K562 (cell line): Measurements from ENCODE around the gene PRSS1. TPM values are rescaled to one million over a fixed set of nuclear protein-coding genes. Genes with fewer than 3 reads are reported as not detected.
"Not testable (repeated sequence)": the region's sequence is repeated elsewhere in the genome, so short reads cannot be mapped to it uniquely, and the experiment has no call there.

Experiments
- ATAC-seq: fragments of 200-7000 bp; cut with Tn5 transposase; 3 replicates; pipeline ENCODE4 v1.9.1; 2020; ENCODE audit warnings: moderate library complexity
- BruUV-seq: library from RNA; stranded (reverse); fragments of 400-500 nt; replicated peaks from 2 replicates; lab custom pipeline; 2021; lab: Mats Ljungman, UMichigan
- CTCF ChIA-PET: fragments of 300-600 bp; formaldehyde crosslinking; extraction: SDS; loops from one replicate; lab custom pipeline; 2021; ENCODE audit warnings: low intra/inter-chr PET ratio; lab: Yijun Ruan, JAX
- POLR2A ChIA-PET: fragments of 300-600, 350-650 bp; sonication (Branson Sonifier 250); formaldehyde crosslinking; extraction: SDS; loops from one replicate; lab custom pipeline; 2021; ENCODE audit warnings: antibody characterized with exemption, inconsistent platforms; lab: Yijun Ruan, JAX
- DNase-seq, 4 experiments: peaks; one replicate each; pipeline versions ENCODE4 v3.0.0 to v3.0.0-alpha.2; 2011 to 2018; ENCODE audit warnings: low spot score in 3 of 4, mixed read lengths in 3 of 4; ENCODE audit errors: extremely low read depth in 1 of 4
- FAIRE-seq: peaks from 2 replicates; lab custom pipeline; 2011; peaks lifted over from hg19 to GRCh38; lab: Jason Lieb, UNC
- H2AFZ ChIP-seq: 2 replicates; pipeline ENCODE4 v1.6.0; 2011; ENCODE audit warnings: low read depth, low read length, control low read depth, inconsistent platforms
- H3K27ac ChIP-seq: fragments of 200-600 bp; 3 replicates; pipeline ENCODE4 v1.8.0; 2011; ENCODE audit warnings: low read depth, mild to moderate bottlenecking, control low read depth, inconsistent platforms, low read length, moderate library complexity, mixed read lengths; ENCODE audit errors: extremely low read depth
- H3K27me3 ChIP-seq, 2 experiments: fragments of 300-600 bp in 1 of 2; 2 replicates in 1 of 2; 3 replicates in 1 of 2; pipeline versions ENCODE4 v1.6.0 to v1.8.0; 2011; ENCODE audit warnings: inconsistent platforms in 2 of 2, low read length in 2 of 2, mild to moderate bottlenecking in 1 of 2, mixed read lengths in 1 of 2, moderate library complexity in 1 of 2; ENCODE audit not compliant: control insufficient read depth in 2 of 2, insufficient read depth in 2 of 2
- H3K36me3 ChIP-seq: fragments of 300-600 bp; 3 replicates; pipeline ENCODE4 v1.8.0; 2011; ENCODE audit warnings: mild to moderate bottlenecking, low read length, inconsistent platforms; ENCODE audit not compliant: control insufficient read depth, insufficient read depth
- H3K4me1 ChIP-seq, 2 experiments: fragments of 200-600 bp in 1 of 2; replicated peaks in 1 of 2; 2 replicates in 1 of 2; 3 replicates in 1 of 2; pipeline versions ENCODE4 v1.5.1 to v1.8.0; 2011; ENCODE audit warnings: inconsistent platforms in 2 of 2, low read length in 2 of 2, mild to moderate bottlenecking in 1 of 2, mixed read lengths in 1 of 2, moderate library complexity in 1 of 2; ENCODE audit not compliant: control insufficient read depth in 2 of 2, insufficient read depth in 2 of 2
- H3K4me2 ChIP-seq: 2 replicates; pipeline ENCODE4 v1.6.1; 2011; ENCODE audit warnings: low read length, control low read depth, inconsistent platforms, mixed read lengths; ENCODE audit not compliant: insufficient read depth
- H3K4me3 ChIP-seq: fragments of 200-600 bp; sonication (generic), shearing (Covaris generic); 2 replicates; pipeline ENCODE4 v1.5.1; 2016; ENCODE audit warnings: control low read depth, inconsistent platforms
- H3K79me2 ChIP-seq: fragments of 200-600 bp; 3 replicates; pipeline ENCODE4 v1.8.0; 2011; ENCODE audit warnings: low read length, inconsistent platforms; ENCODE audit not compliant: control insufficient read depth, insufficient read depth
- H3K9ac ChIP-seq, 2 experiments: 2 replicates each; pipeline versions ENCODE4 v1.6.0 to v1.6.1; 2011; ENCODE audit warnings: low read depth in 2 of 2, low read length in 2 of 2, control low read depth in 1 of 2, inconsistent platforms in 1 of 2, mild to moderate bottlenecking in 1 of 2, mixed read lengths in 1 of 2; ENCODE audit not compliant: insufficient read depth in 1 of 2
- H3K9me1 ChIP-seq: one replicate; pipeline ENCODE4 v1.6.0; 2011; ENCODE audit warnings: inconsistent platforms, mild to moderate bottlenecking, low read length, moderate library complexity; ENCODE audit not compliant: control insufficient read depth, insufficient read depth
- H3K9me3 ChIP-seq: replicated peaks from 2 replicates; pipeline ENCODE4 v1.5.1; 2011; ENCODE audit warnings: low read depth, low read length, inconsistent platforms; ENCODE audit not compliant: control insufficient read depth, insufficient read depth
- H4K20me1 ChIP-seq: replicated peaks from 2 replicates; pipeline ENCODE4 v1.6.1; 2011; ENCODE audit warnings: low read length, inconsistent platforms, mixed read lengths; ENCODE audit not compliant: control insufficient read depth, insufficient read depth
- ETV6 ChIP-seq, 3 experiments: fragments of 150-350 bp in 1 of 3; sonication (generic) in 1 of 3; formaldehyde crosslinking in 1 of 3; IDR thresholded peaks; 2 replicates each; pipeline versions ENCODE4 v1.6.1 to v1.8.0; 2014 to 2022; ENCODE audit warnings: borderline replicate concordance in 2 of 3, low read depth in 2 of 3, antibody characterized with exemption in 1 of 3, low read length in 1 of 3, mild to moderate bottlenecking in 1 of 3, missing genetic modification reagents in 1 of 3
- ZNF589 ChIP-seq: fragments of 200-800 bp; sonication (Bioruptor generic); IDR thresholded peaks from 2 replicates; pipeline ENCODE4 v1.6.1; 2016; ENCODE audit warnings: low read depth, missing genetic modification characterization, missing compliant biosample characterization
- WGBS: fragments of 100-300 bp; shearing (Covaris generic); methylation state at CpG from one replicate; pipeline ENCODE4 v1.1.6; 2016; ENCODE audit warnings: low coverage, mixed read lengths; ENCODE audit not compliant: insufficient coverage; ENCODE audit errors: missing lambda C conversion rate; 5-methylcytosine and 5-hydroxymethylcytosine counted together
- in situ Hi-C: fragments of 300-500 bp; cut with MboI; formaldehyde crosslinking; loops from 4 replicates; pipeline ENCODE4 v1.15.0; 2018; ENCODE audit warnings: inconsistent platforms, mixed read lengths
- intact Hi-C: fragments of 100-400 bp; cut with micrococcal nuclease; formaldehyde crosslinking; loops from 2 replicates; pipeline ENCODE4 v1.14.2; 2022
- polyA plus RNA-seq, 8 experiments: library from polyadenylated mRNA; depleted of rRNA in 4 of 8; stranded (reverse) in 5 of 8; unstranded in 3 of 8; fragments of >200 nt; fragmentation: Nextera tagmentation in 2 of 8; fragmentation: Illumina TruSeq in 1 of 8; extraction: Ambion mirVana in 2 of 8; extraction: Trizol in 1 of 8; gene quantifications; 2 replicates each; pipeline versions ENCODE4 v1.2.1 to v1.2.3, GENCODE V29; 2011 to 2014; ENCODE audit warnings: inconsistent platforms in 1 of 8, missing spikeins in 1 of 8
- total RNA-seq, 7 experiments: library from RNA; depleted of rRNA in 6 of 7; stranded (reverse); fragments of >200 nt in 6 of 7; fragmentation: Illumina TruSeq in 2 of 7; extraction: Trizol in 2 of 7; gene quantifications; 2 replicates each; pipeline versions ENCODE4 v1.2.1 to v1.2.3, GENCODE V29; 2011 to 2021; ENCODE audit warnings: low replicate concordance in 1 of 7

Gene PRSS1
- total and polyA plus RNA-seq, 9 of the 15 experiments (the other 6 are each of a cell fraction or from before 2014, with no cell fraction given): 0.07 to 6.6 (median 0.20) TPM; not detected in 6

GRCh38 chr7:142775351-142776115 lies 26.3 kb downstream of the PRSS1 start:
- H4K20me1 ChIP-seq; FAIRE-seq; H3K9me3 ChIP-seq; CTCF ChIA-PET; H3K79me2 ChIP-seq; H3K4me3 ChIP-seq; H2AFZ ChIP-seq; H3K4me1 ChIP-seq; DNase-seq; BruUV-seq; ATAC-seq; intact Hi-C loops; H3K4me2 ChIP-seq; H3K9me1 ChIP-seq; H3K36me3 ChIP-seq; H3K9ac ChIP-seq; H3K27ac ChIP-seq; TF ChIP-seq ETV6 (IDR thresholded peaks at IDR 0.05; ENCODE audit: borderline replicate concordance in 1 of 2, low read depth in 2 of 2, low read length in 1 of 2): not testable (repeated sequence)
- 0 out of 2 replicates have a peak, but pooled peaks have one; percentile 51 for TF ChIP-seq ETV6 (CRISPR knock-in tag; IDR thresholded peaks at IDR 0.05; ENCODE audit: borderline replicate concordance)
- 0 out of 2 replicates have a peak, but pooled peaks have one; percentile 58 for TF ChIP-seq ZNF589
- WGBS: 5% methylated on average over 6 of the region's 6 CpGs
- in situ Hi-C loops: loop anchor here (25.0 kb wide), 1 partner anchor 138 kb away; no protein-coding TSS in a partner anchor
- POLR2A ChIA-PET: interaction anchor here (0.7 to 1.1 kb wide), 2 partner anchors 11 to 17 kb away, joined by 3 read pairs; no protein-coding TSS in a partner anchor
- H3K27me3 ChIP-seq: peaks cover 0 to 46% of the 10 kb centered on the region in 2 experiments; a peak in 3 of 5 replicates
